ES-I3 (cell line): ENCODE results near the gene HRH1.

Source experiments
- H3K36me3 ChIP-seq: 2 replicates; pipeline ENCODE4 v1.6.1; 2013; ENCODE audit warnings: mild to moderate bottlenecking, low read length, control low read depth, moderate library complexity; ENCODE audit not compliant: insufficient read depth
- H3K4me1 ChIP-seq: 2 replicates; pipeline ENCODE4 v1.6.1; 2013; ENCODE audit warnings: mild to moderate bottlenecking, control low read depth, low read length; ENCODE audit not compliant: insufficient read depth
- H3K9ac ChIP-seq: 2 replicates; pipeline ENCODE4 v1.6.1; 2013; ENCODE audit warnings: low read depth, mild to moderate bottlenecking, low read length, moderate library complexity
- H3K9me3 ChIP-seq: 2 replicates; pipeline ENCODE4 v1.6.1; 2013; ENCODE audit warnings: mild to moderate bottlenecking, low read length, moderate library complexity; ENCODE audit not compliant: control insufficient read depth, insufficient read depth

HRH1 gene

GRCh38 chr3:11272906-11273574, 118.7 kb downstream of the HRH1 start:
- peaks cover 5% of the 10 kb centered on the region; the same call in 1 of the 2 replicates for H3K4me1 ChIP-seq
- H3K9ac ChIP-seq: peak overlapping the region; percentile 75
- no peaks in the 10 kb centered on the region; the same call in 1 of the 2 replicates for H3K9me3 ChIP-seq
- no peaks in the 10 kb centered on the region for H3K36me3 ChIP-seq

GRCh38 chr3:11273891-11274291, 119.6 kb downstream of the HRH1 start:
- Histone ChIP-seq H3K4me1 (peaks cover 5% of the 10 kb centered on the region; the same call in 1 of the 2 replicates), H3K9me3 (no peaks in the 10 kb centered on the region; the same call in 1 of the 2 replicates), H3K9ac (no peak overlapping the region), H3K36me3 (no peaks in the 10 kb centered on the region)

- Histone ChIP-seq H3K4me1 (peaks cover 5% of the 10 kb centered on the region; the same call in 1 of the 2 replicates), H3K36me3 (no peaks in the 10 kb centered on the region), H3K9ac (no peak overlapping the region), H3K9me3 (no peaks in the 10 kb centered on the region; the same call in 1 of the 2 replicates)
Observed at GRCh38 chr3:11274566-11275142, 120.4 kb downstream of the HRH1 start.

- Histone ChIP-seq H3K4me1 (peaks cover 5% of the 10 kb centered on the region; the same call in 1 of the 2 replicates), H3K36me3 (no peaks in the 10 kb centered on the region), H3K9me3 (no peaks in the 10 kb centered on the region; the same call in 1 of the 2 replicates)
Observed at GRCh38 chr3:11275926-11276325, 121.6 kb downstream of the HRH1 start.

GRCh38 chr3:11276901-11277300, 122.6 kb downstream of the HRH1 start:
- peaks cover 5% of the 10 kb centered on the region; the same call in 1 of the 2 replicates for H3K4me1 ChIP-seq
- no peak overlapping the region for H3K9ac ChIP-seq
- no peaks in the 10 kb centered on the region for H3K36me3 ChIP-seq
- H3K9me3 ChIP-seq: no peaks in the 10 kb centered on the region; the same call in 1 of the 2 replicates

More at GRCh38 chr3:11275926-11276325, 121.6 kb downstream of the HRH1 start:
- no peak overlapping the region for H3K9ac ChIP-seq

- H3K36me3 ChIP-seq: peaks cover 5% of the 10 kb centered on the region
- H3K9me3 ChIP-seq: no peaks in the 10 kb centered on the region
- no peak overlapping the region for H3K9ac ChIP-seq
- H3K4me1 ChIP-seq: no peaks in the 10 kb centered on the region
Observed at GRCh38 chr3:11282250-11283138, 128.2 kb downstream of the HRH1 start.

GRCh38 chr3:11283139-11283475, 128.8 kb downstream of the HRH1 start:
- Histone ChIP-seq H3K36me3 (peaks cover 5% of the 10 kb centered on the region), H3K4me1 (no peaks in the 10 kb centered on the region), H3K9me3 (no peaks in the 10 kb centered on the region), H3K9ac (no peak overlapping the region)

- H3K9me3 ChIP-seq: no peaks in the 10 kb centered on the region
- H3K36me3 ChIP-seq: peaks cover 5% of the 10 kb centered on the region
Observed at GRCh38 chr3:11284011-11284410, 129.7 kb downstream of the HRH1 start.

GRCh38 chr3:11285471-11285870, 131.2 kb downstream of the HRH1 start:
- H3K4me1 ChIP-seq: peaks cover 3% of the 10 kb centered on the region; the same call in 1 of the 2 replicates
- H3K36me3 ChIP-seq: peaks cover 5% of the 10 kb centered on the region
- H3K9me3 ChIP-seq: no peaks in the 10 kb centered on the region
- H3K9ac ChIP-seq: no peak overlapping the region

More at GRCh38 chr3:11284011-11284410, 129.7 kb downstream of the HRH1 start:
- Histone ChIP-seq H3K9ac (no peak overlapping the region), H3K4me1 (no peaks in the 10 kb centered on the region; the same call in 1 of the 2 replicates)

- peaks cover 3% of the 10 kb centered on the region; the same call in 1 of the 2 replicates for H3K4me1 ChIP-seq
- peaks cover 5% of the 10 kb centered on the region for H3K36me3 ChIP-seq
- H3K9ac ChIP-seq: no peak overlapping the region
- no peaks in the 10 kb centered on the region for H3K9me3 ChIP-seq
Observed at GRCh38 chr3:11287404-11287803, 133.1 kb downstream of the HRH1 start.

- Histone ChIP-seq H3K9me3 (no peaks in the 10 kb centered on the region), H3K9ac (no peak overlapping the region), H3K36me3 (no peaks in the 10 kb centered on the region; the same call in 1 of the 2 replicates), H3K4me1 (peaks cover 3% of the 10 kb centered on the region; the same call in 1 of the 2 replicates)
Observed at GRCh38 chr3:11288021-11288491, 133.8 kb downstream of the HRH1 start.

GRCh38 chr3:11288786-11289637, 134.7 kb downstream of the HRH1 start:
- H3K36me3 ChIP-seq: no peaks in the 10 kb centered on the region
- H3K4me1 ChIP-seq: peaks cover 3% of the 10 kb centered on the region; the same call in 1 of the 2 replicates
- H3K9ac ChIP-seq: no peak overlapping the region
- H3K9me3 ChIP-seq: no peaks in the 10 kb centered on the region

- Histone ChIP-seq H3K9ac (no peak overlapping the region), H3K4me1 (peaks cover 3% of the 10 kb centered on the region; the same call in 1 of the 2 replicates), H3K9me3 (no peaks in the 10 kb centered on the region), H3K36me3 (no peaks in the 10 kb centered on the region)
Observed at GRCh38 chr3:11289864-11290263, 135.6 kb downstream of the HRH1 start.
